ENCODE results near the gene MYO5A.

DNA sequence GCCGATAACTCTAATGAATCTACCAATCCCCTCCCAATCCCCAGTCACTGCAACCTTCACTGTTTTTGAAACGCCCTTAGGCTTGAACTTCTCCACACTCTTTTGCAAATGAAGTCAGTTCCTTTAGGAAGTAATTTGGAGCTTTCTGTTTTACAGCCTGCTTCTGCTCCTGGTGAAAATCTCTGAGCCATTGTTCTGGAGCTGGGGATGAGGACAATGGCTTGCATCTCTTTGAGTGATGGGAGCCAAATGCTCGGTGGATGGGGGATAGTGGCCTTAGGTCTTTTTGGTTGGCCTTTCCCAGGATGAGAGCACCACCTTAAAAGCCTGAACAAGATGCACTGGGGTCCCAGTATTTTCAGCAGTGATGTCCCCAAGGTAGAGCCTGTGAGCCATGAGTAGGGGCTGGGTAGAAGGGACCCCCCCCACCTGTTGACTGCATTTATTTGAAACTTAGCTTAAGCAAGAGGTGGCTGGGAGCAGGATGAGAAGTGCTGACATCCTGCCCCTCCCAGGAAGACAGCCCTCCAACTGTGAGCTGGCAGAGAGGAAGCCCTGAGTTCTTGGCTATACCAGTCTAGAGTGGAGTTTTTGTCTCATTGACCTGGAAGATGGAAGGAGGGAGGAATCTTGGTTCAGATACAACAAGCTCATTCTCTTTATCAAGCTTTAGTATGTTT, 225.4 kb downstream of the MYO5A start:
- TF ChIP-seq GATA2 (IDR thresholded peaks at IDR 0.05; ENCODE audit: low read depth, low read length) (no peak), GATA3 (IDR thresholded peaks at IDR 0.05; ENCODE audit: low read depth, low read length) (no peak)
